IMR-90 (cell line): ENCODE measurements around the gene SCN11A. TPM values are rescaled to one million over a fixed set of nuclear protein-coding genes. Genes with fewer than 3 reads are reported as not detected.

ENCODE experiments used
- ATAC-seq: fragments of 200-7000 bp; cut with Tn5 transposase; 2 replicates; pipeline ENCODE4 v1.9.1; 2020; ENCODE audit warnings: low read depth, mild to moderate bottlenecking, moderate library complexity
- BruUV-seq: library from RNA; stranded (reverse); fragments of 400-500 nt; replicated peaks from 2 replicates; lab custom pipeline; 2021; lab: Mats Ljungman, UMichigan
- CTCF ChIA-PET: fragments of 300-600 bp; formaldehyde crosslinking; extraction: SDS; loops from one replicate; lab custom pipeline; 2021; ENCODE audit warnings: antibody characterized with exemption; lab: Yijun Ruan, JAX
- POLR2A ChIA-PET: fragments of 300-600 bp; sonication (Branson Sonifier 250); formaldehyde crosslinking; loops from one replicate; lab custom pipeline; 2022; ENCODE audit warnings: antibody characterized with exemption; ENCODE audit not compliant: unreplicated experiment; lab: Charles Lee
- DNase-seq: peaks from one replicate; pipeline ENCODE4 v3.0.0; 2013
- H2AFZ ChIP-seq: replicated peaks from 2 replicates; pipeline ENCODE3; 2013; ENCODE audit warnings: low read length, mild to moderate bottlenecking; ENCODE audit not compliant: poor library complexity
- H2AK5ac ChIP-seq: 2 replicates; pipeline ENCODE4 v1.6.1; 2013; ENCODE audit warnings: low read depth, low read length, inconsistent platforms
- H2AK9ac ChIP-seq: replicated peaks from 2 replicates; pipeline ENCODE3; 2013; ENCODE audit warnings: mild to moderate bottlenecking, low read depth, low read length, moderate library complexity; ENCODE audit not compliant: poor library complexity
- H2BK120ac ChIP-seq: 2 replicates; pipeline ENCODE4 v1.6.1; 2013; ENCODE audit warnings: low read depth, low read length, inconsistent platforms
- H2BK15ac ChIP-seq: 3 replicates; pipeline ENCODE4 v1.6.1; 2013; ENCODE audit warnings: low read depth, low read length, inconsistent platforms
- H2BK20ac ChIP-seq: 2 replicates; pipeline ENCODE4 v1.6.1; 2013; ENCODE audit warnings: low read depth, mild to moderate bottlenecking, inconsistent platforms, low read length, moderate library complexity
- H2BK5ac ChIP-seq: 2 replicates; pipeline ENCODE4 v1.6.1; 2013; ENCODE audit warnings: mild to moderate bottlenecking, low read depth, low read length, inconsistent platforms; ENCODE audit not compliant: poor library complexity, severe bottlenecking
- H3K14ac ChIP-seq: replicated peaks from 2 replicates; pipeline ENCODE4 v1.6.1; 2013; ENCODE audit warnings: low read depth, low read length, inconsistent platforms
- H3K18ac ChIP-seq: 2 replicates; pipeline ENCODE4 v1.6.1; 2013; ENCODE audit warnings: low read depth, low read length, control low read depth
- H3K23ac ChIP-seq: 2 replicates; pipeline ENCODE4 v1.6.1; 2013; ENCODE audit warnings: low read depth, low read length, inconsistent platforms
- H3K27ac ChIP-seq: 2 replicates; pipeline ENCODE4 v1.5.1; 2013; ENCODE audit warnings: mild to moderate bottlenecking, control low read depth, low read length; ENCODE audit not compliant: insufficient read depth
- H3K27me3 ChIP-seq: 2 replicates; pipeline ENCODE4 v1.6.1; 2013; ENCODE audit warnings: low read length; ENCODE audit not compliant: control insufficient read depth, insufficient read depth
- H3K36me3 ChIP-seq: 2 replicates; pipeline ENCODE4 v1.6.1; 2013; ENCODE audit warnings: low read length, mixed read lengths; ENCODE audit not compliant: control insufficient read depth, insufficient read depth
- H3K4ac ChIP-seq: 2 replicates; pipeline ENCODE4 v1.6.1; 2013; ENCODE audit warnings: low read depth, low read length, inconsistent platforms
- H3K4me1 ChIP-seq: 2 replicates; pipeline ENCODE4 v1.6.1; 2013; ENCODE audit warnings: low read length, mixed read lengths; ENCODE audit not compliant: control insufficient read depth, insufficient read depth
- H3K4me2 ChIP-seq: 2 replicates; pipeline ENCODE4 v1.6.1; 2013; ENCODE audit warnings: low read depth, mild to moderate bottlenecking, control low read depth, low read length, moderate library complexity
- H3K4me3 ChIP-seq: 2 replicates; pipeline ENCODE4 v1.5.1; 2013; ENCODE audit warnings: low read depth, mild to moderate bottlenecking, control low read depth, low read length, moderate library complexity; ENCODE audit not compliant: insufficient read depth
- H3K56ac ChIP-seq: 2 replicates; pipeline ENCODE4 v1.6.1; 2013; ENCODE audit warnings: low read length, inconsistent platforms; ENCODE audit not compliant: insufficient read depth; ENCODE audit errors: extremely low read depth
- H3K79me1 ChIP-seq, 2 experiments: 2 replicates each; pipeline ENCODE4 v1.6.1; 2013; ENCODE audit warnings: low read length in 2 of 2, inconsistent platforms in 1 of 2, low read depth in 1 of 2
- H3K9ac ChIP-seq: 2 replicates; pipeline ENCODE4 v1.6.1; 2013; ENCODE audit warnings: low read depth, low read length, control low read depth
- H3K9me1 ChIP-seq: 2 replicates; pipeline ENCODE4 v1.6.1; 2013; ENCODE audit warnings: low read length, inconsistent platforms; ENCODE audit not compliant: insufficient read depth
- H3K9me3 ChIP-seq: 2 replicates; pipeline ENCODE4 v1.6.1; 2013; ENCODE audit warnings: low read length; ENCODE audit not compliant: control insufficient read depth, insufficient read depth
- H4K20me1 ChIP-seq: 2 replicates; pipeline ENCODE4 v1.6.1; 2013; ENCODE audit warnings: low read length, inconsistent platforms; ENCODE audit not compliant: insufficient read depth
- H4K5ac ChIP-seq: 2 replicates; pipeline ENCODE4 v1.6.1; 2013; ENCODE audit warnings: mild to moderate bottlenecking, low read depth, low read length, control low read depth
- H4K8ac ChIP-seq, 2 experiments: 2 replicates each; pipeline ENCODE4 v1.6.1; 2013; ENCODE audit warnings: low read depth in 2 of 2, low read length in 2 of 2, control low read depth in 1 of 2, inconsistent platforms in 1 of 2
- H4K91ac ChIP-seq: 2 replicates; pipeline ENCODE4 v1.6.1; 2013; ENCODE audit warnings: low read depth, low read length, inconsistent platforms; ENCODE audit not compliant: insufficient read depth
- BHLHE40 ChIP-seq: fragments of 150-350 bp; IDR thresholded peaks from 2 replicates; pipeline ENCODE4 v1.6.1; 2016; ENCODE audit warnings: mild to moderate bottlenecking, low read depth, low read length
- CEBPB ChIP-seq: IDR thresholded peaks from 2 replicates; pipeline ENCODE4 v1.6.1; 2012; ENCODE audit warnings: low read depth, low read length, improper control_type of control experiment
- CHD1 ChIP-seq: IDR thresholded peaks from 2 replicates; pipeline ENCODE4 v1.6.1; 2012; ENCODE audit warnings: low read depth, low read length, improper control_type of control experiment
- CTCF ChIP-seq: conservative IDR thresholded peaks from 2 replicates; pipeline ENCODE4 v1.5.1; 2012; ENCODE audit warnings: mild to moderate bottlenecking, low read depth, low read length, improper control_type of control experiment
- ELK1 ChIP-seq: fragments of 150-350 bp; IDR thresholded peaks from 2 replicates; pipeline ENCODE4 v1.6.1; 2016; ENCODE audit warnings: low read depth, mild to moderate bottlenecking, low read length, moderate library complexity, borderline replicate concordance
- FOS ChIP-seq: fragments of 150-350 bp; IDR thresholded peaks from 2 replicates; pipeline ENCODE4 v1.6.1; 2016; ENCODE audit warnings: low read depth, low read length
- MAFK ChIP-seq: IDR thresholded peaks from 2 replicates; pipeline ENCODE4 v1.6.1; 2012; ENCODE audit warnings: low read depth, low read length, improper control_type of control experiment
- MAZ ChIP-seq: IDR thresholded peaks from 2 replicates; pipeline ENCODE4 v1.6.1; 2012; ENCODE audit warnings: low read depth, mild to moderate bottlenecking, low read length, improper control_type of control experiment, moderate library complexity, borderline replicate concordance
- MXI1 ChIP-seq: IDR thresholded peaks from 2 replicates; pipeline ENCODE4 v1.6.1; 2012; ENCODE audit warnings: low read depth, mild to moderate bottlenecking, low read length, moderate library complexity, borderline replicate concordance
- NFE2L2 ChIP-seq: fragments of 150-350 bp; IDR thresholded peaks from 2 replicates; pipeline ENCODE4 v1.6.1; 2016; ENCODE audit warnings: low read depth, mild to moderate bottlenecking, low read length
- POLR2A ChIP-seq: IDR thresholded peaks from 2 replicates; pipeline ENCODE4 v1.6.1; 2012; ENCODE audit warnings: mild to moderate bottlenecking, low read depth, low read length
- RAD21 ChIP-seq: IDR thresholded peaks from 2 replicates; pipeline ENCODE4 v1.6.1; 2012; ENCODE audit warnings: low read length, improper control_type of control experiment
- RCOR1 ChIP-seq: IDR thresholded peaks from 2 replicates; pipeline ENCODE4 v1.6.1; 2012; ENCODE audit warnings: mild to moderate bottlenecking, low read length, improper control_type of control experiment; ENCODE audit not compliant: insufficient replicate concordance
- RFX5 ChIP-seq: IDR thresholded peaks from 2 replicates; pipeline ENCODE4 v1.8.0; 2012; ENCODE audit warnings: low read depth, mild to moderate bottlenecking, low read length, moderate library complexity
- SMC3 ChIP-seq: fragments of 150-350 bp; IDR thresholded peaks from 2 replicates; pipeline ENCODE4 v1.6.1; 2016; ENCODE audit warnings: low read depth, mild to moderate bottlenecking, antibody characterized with exemption, low read length, moderate library complexity
- USF2 ChIP-seq: fragments of 150-350 bp; IDR thresholded peaks from 2 replicates; pipeline ENCODE4 v1.6.1; 2017; ENCODE audit warnings: mild to moderate bottlenecking, antibody characterized with exemption, low read length, low read depth
- WGBS, 2 experiments: methylation state at CpG; one replicate each; pipeline versions ENCODE4 v1.1.5 to v1.1.7; 2013; ENCODE audit warnings: missing lambda C conversion rate in 2 of 2; ENCODE audit not compliant: insufficient read length in 1 of 2; ENCODE audit errors: extremely low coverage in 2 of 2; 5-methylcytosine and 5-hydroxymethylcytosine counted together
- dilution Hi-C: fragments of 300-500 bp; cut with HindIII; formaldehyde crosslinking; loops from one replicate; pipeline ENCODE4 v1.14.3; 2018; ENCODE audit warnings: low sequenced_read_pairs; ENCODE audit not compliant: unreplicated experiment
- in situ Hi-C: fragments of 300-500 bp; cut with MboI; formaldehyde crosslinking; loops from 3 replicates; pipeline ENCODE4 v1.14.3; 2019; ENCODE audit warnings: low sequenced_read_pairs, inconsistent platforms, mixed read lengths
- intact Hi-C: fragments of 100-400 bp; cut with micrococcal nuclease; formaldehyde crosslinking; loops from 2 replicates; pipeline ENCODE4 v1.10.0; 2022
- polyA plus RNA-seq, 3 experiments: library from polyadenylated mRNA; depleted of rRNA; stranded (reverse); fragments of >200 nt; gene quantifications; 2 replicates each; pipeline ENCODE4 v1.2.3, GENCODE V29; 2012; ENCODE audit warnings: low replicate concordance in 1 of 3
- total RNA-seq: library from RNA; depleted of rRNA; stranded (reverse); fragments of >200 nt; gene quantifications from 2 replicates; pipeline ENCODE4 v1.2.3, GENCODE V29; 2012

The SCN11A gene
- total and polyA plus RNA-seq, 2 of the 4 experiments (the other 2 are of a cell fraction), result under 0.01 to 0.02 TPM

GRCh38 chr3:39005295-39005694, 46.4 kb downstream of the SCN11A start:
- in situ Hi-C loops, result no loop called here
- H3K4me1 ChIP-seq, result no peaks in the 10 kb centered on the region
- CTCF ChIA-PET, result no interaction called here

More at GRCh38 chr3:39005295-39005694, 46.4 kb downstream of the SCN11A start:
- no peaks in the 10 kb centered on the region for H3K36me3 ChIP-seq
- ATAC-seq, result no peak
- DNase-seq, result no peak
- H3K18ac ChIP-seq, result no peak overlapping the region
- no peak overlapping the region for H3K27ac ChIP-seq
- no peaks in the 10 kb centered on the region for H3K9me3 ChIP-seq
- no peak overlapping the region for H4K91ac ChIP-seq
- POLR2A ChIA-PET, result interaction anchor here (0.7 kb wide), 1 partner anchor 272 kb away, joined by 3 read pairs; no protein-coding TSS in a partner anchor
- H3K9ac ChIP-seq, result no peak overlapping the region
- no TSS peak for BruUV-seq
- no peak overlapping the region for H2BK5ac ChIP-seq
- H3K4me2 ChIP-seq, result no peak overlapping the region
- no peaks in the 10 kb centered on the region for H4K20me1 ChIP-seq
- H4K8ac ChIP-seq, result no peak overlapping the region
- no peak for TF ChIP-seq MXI1
- no peak for TF ChIP-seq RAD21
- TF ChIP-seq SMC3, result no peak
- no peak for TF ChIP-seq USF2
- TF ChIP-seq MAFK, result no peak
- no peak for TF ChIP-seq FOS
- TF ChIP-seq MAZ, result no peak
- TF ChIP-seq ELK1, result no peak
- TF ChIP-seq RCOR1, result no peak
- no peak for TF ChIP-seq CTCF
- no peak for TF ChIP-seq CHD1
- no peak for TF ChIP-seq CEBPB
- TF ChIP-seq NFE2L2, result no peak
- TF ChIP-seq RFX5, result no peak
- no peak for TF ChIP-seq BHLHE40
- no peak for TF ChIP-seq POLR2A
- no peak overlapping the region for H3K56ac ChIP-seq
- no peak overlapping the region for H2BK15ac ChIP-seq
- WGBS, 2 experiments, result 0% methylated on average over 1 of the region's 2 CpGs; no CpG with 5 or more reads in 1 of the 2 experiments
- H2BK120ac ChIP-seq, result no peak overlapping the region
- no peaks in the 10 kb centered on the region; the same call in 1 of the 2 replicates for H3K27me3 ChIP-seq
- intact Hi-C loops (loop anchor here (10.0 kb wide), 1 partner anchor 510 kb away; the partner anchor contains the start of gene EXOG), dilution Hi-C loops (no loop called here)
- no peak overlapping the region for H3K4ac ChIP-seq
- H2AK5ac ChIP-seq, result no peak overlapping the region
- no peak overlapping the region for H4K5ac ChIP-seq
- H3K23ac ChIP-seq, result no peak overlapping the region
- no peaks in the 10 kb centered on the region for H3K9me1 ChIP-seq
- no peaks in the 10 kb centered on the region for H3K79me1 ChIP-seq
- H2BK20ac ChIP-seq, result no peak overlapping the region
- H2AK9ac ChIP-seq, result no peak overlapping the region
- H2AFZ ChIP-seq, result no peak overlapping the region
- H3K14ac ChIP-seq, result no peak overlapping the region
- H3K4me3 ChIP-seq, result no peak overlapping the region
